Measurements from ENCODE around the gene PPARG.

Gene PPARG

GRCh38 chr3:12345584-12346494 is 57.0 kb downstream of the PPARG start:
- no peaks in the 10 kb centered on the region for H4K20me1 ChIP-seq (ENCODE audit: insufficient read depth, low read length)
- H3K79me2 ChIP-seq (ENCODE audit: low read length) = no peaks in the 10 kb centered on the region
- no peaks in the 10 kb centered on the region for H3K27me3 ChIP-seq (replicated peaks; ENCODE audit: insufficient read depth, low read length)
- no peaks in the 10 kb centered on the region for H3K9me3 ChIP-seq (replicated peaks; ENCODE audit: insufficient read depth, low read length)
- no peak for DNase-seq
- no peak overlapping the region for H2AFZ ChIP-seq (ENCODE audit: low read length)
- H3K9me2 ChIP-seq (replicated peaks; ENCODE audit: insufficient read depth, low read length) = no peaks in the 10 kb centered on the region
- no peaks in the 10 kb centered on the region for H3K36me3 ChIP-seq (replicated peaks; ENCODE audit: insufficient read depth, low read length)
- no peak overlapping the region for H3K9ac ChIP-seq (ENCODE audit: low read length)
- TF ChIP-seq EZH2 (optimal IDR thresholded peaks at IDR 0.05; ENCODE audit: low read depth, low read length) (no peak), EZH2phosphoT487 (IDR thresholded peaks at IDR 0.05; ENCODE audit: low read length) (no peak), CTCF (IDR thresholded peaks at IDR 0.05; ENCODE audit: low read length) (no peak)
- no peaks in the 10 kb centered on the region for H3F3A ChIP-seq (ENCODE audit: insufficient read depth, low read length)
- no peak overlapping the region for H3K27ac ChIP-seq (ENCODE audit: low read length)
- no peaks in the 10 kb centered on the region for H3K4me1 ChIP-seq (ENCODE audit: low read length)
- no peak overlapping the region for H3K4me2 ChIP-seq (ENCODE audit: low read depth, low read length)
- no peak overlapping the region for H3K4me3 ChIP-seq (ENCODE audit: low read length)

GRCh38 chr3:12347301-12347700 is 58.4 kb downstream of the PPARG start:
- Histone ChIP-seq H3K9ac (ENCODE audit: low read length) (no peak overlapping the region), H3K36me3 (replicated peaks; ENCODE audit: insufficient read depth, low read length) (no peaks in the 10 kb centered on the region), H4K20me1 (ENCODE audit: insufficient read depth, low read length) (no peaks in the 10 kb centered on the region), H3F3A (ENCODE audit: insufficient read depth, low read length) (no peaks in the 10 kb centered on the region), H3K79me2 (ENCODE audit: low read length) (no peaks in the 10 kb centered on the region), H3K27me3 (replicated peaks; ENCODE audit: insufficient read depth, low read length) (no peaks in the 10 kb centered on the region), H3K9me2 (replicated peaks; ENCODE audit: insufficient read depth, low read length) (no peaks in the 10 kb centered on the region), H3K4me3 (ENCODE audit: low read length) (no peak overlapping the region), H3K4me2 (ENCODE audit: low read depth, low read length) (no peak overlapping the region), H3K27ac (ENCODE audit: low read length) (no peak overlapping the region), H3K4me1 (ENCODE audit: low read length) (no peaks in the 10 kb centered on the region), H3K9me3 (replicated peaks; ENCODE audit: insufficient read depth, low read length) (no peaks in the 10 kb centered on the region), H2AFZ (ENCODE audit: low read length) (no peak overlapping the region)
- no peak for TF ChIP-seq EZH2 (optimal IDR thresholded peaks at IDR 0.05; ENCODE audit: low read depth, low read length)
- no peak for TF ChIP-seq CTCF (IDR thresholded peaks at IDR 0.05; ENCODE audit: low read length)
- TF ChIP-seq EZH2phosphoT487 (IDR thresholded peaks at IDR 0.05; ENCODE audit: low read length) = no peak
- no peak for DNase-seq

- H2AFZ ChIP-seq (ENCODE audit: low read length) = no peak overlapping the region
- DNase-seq = no peak
- H3K27ac ChIP-seq (ENCODE audit: low read length) = no peak overlapping the region
- no peaks in the 10 kb centered on the region for H3K27me3 ChIP-seq (replicated peaks; ENCODE audit: insufficient read depth, low read length)
- no peaks in the 10 kb centered on the region for H3K9me2 ChIP-seq (replicated peaks; ENCODE audit: insufficient read depth, low read length)
- H3K36me3 ChIP-seq (replicated peaks; ENCODE audit: insufficient read depth, low read length) = no peaks in the 10 kb centered on the region
- H4K20me1 ChIP-seq (ENCODE audit: insufficient read depth, low read length) = no peaks in the 10 kb centered on the region
- H3K79me2 ChIP-seq (ENCODE audit: low read length) = no peaks in the 10 kb centered on the region
- no peaks in the 10 kb centered on the region for H3F3A ChIP-seq (ENCODE audit: insufficient read depth, low read length)
- no peak overlapping the region for H3K4me3 ChIP-seq (ENCODE audit: low read length)
- TF ChIP-seq EZH2 (optimal IDR thresholded peaks at IDR 0.05; ENCODE audit: low read depth, low read length) (no peak), EZH2phosphoT487 (IDR thresholded peaks at IDR 0.05; ENCODE audit: low read length) (no peak), CTCF (IDR thresholded peaks at IDR 0.05; ENCODE audit: low read length) (no peak)
- H3K9me3 ChIP-seq (replicated peaks; ENCODE audit: insufficient read depth, low read length) = no peaks in the 10 kb centered on the region
- H3K4me2 ChIP-seq (ENCODE audit: low read depth, low read length) = no peak overlapping the region
- H3K9ac ChIP-seq (ENCODE audit: low read length) = no peak overlapping the region
- H3K4me1 ChIP-seq (ENCODE audit: low read length) = no peaks in the 10 kb centered on the region
Observed at GRCh38 chr3:12349895-12350811, 61.3 kb downstream of the PPARG start.

All from MM.1S (cell line).